GM12878 (cell line): Measurements from ENCODE around the gene GANAB. TPM values are rescaled to one million over a fixed set of nuclear protein-coding genes. Genes with fewer than 3 reads are reported as not detected.

Experiments used
- MLLT1 ChIP-seq: fragments of 450-650 bp; IDR thresholded peaks from 2 replicates; pipeline ENCODE4 v1.6.1; 2016; ENCODE audit warnings: mild to moderate bottlenecking
- NKRF ChIP-seq: fragments of 450-650 bp; conservative IDR thresholded peaks from 2 replicates; pipeline ENCODE4 v1.6.1; 2017; ENCODE audit warnings: mild to moderate bottlenecking, moderate library complexity
- NR2F1 ChIP-seq: fragments of 450-650 bp; conservative IDR thresholded peaks from 2 replicates; pipeline ENCODE4 v1.6.1; 2017; ENCODE audit warnings: mild to moderate bottlenecking
- POLR2AphosphoS2 ChIP-seq: IDR thresholded peaks from 2 replicates; pipeline ENCODE4 v1.6.1; 2011; ENCODE audit warnings: low read depth, mild to moderate bottlenecking, low read length, improper control_type of control experiment, moderate library complexity
- SREBF1 ChIP-seq: IDR thresholded peaks from 2 replicates; pipeline ENCODE4 v1.6.1; 2012; ENCODE audit warnings: mild to moderate bottlenecking, low read length
- ZBED1 ChIP-seq: IDR thresholded peaks from 2 replicates; pipeline ENCODE4 v1.6.1; 2016; ENCODE audit warnings: borderline replicate concordance
- polyA plus RNA-seq, 11 experiments: library from polyadenylated mRNA; depleted of rRNA in 4 of 11; unstranded in 6 of 11; stranded (reverse) in 5 of 11; fragments of >200 nt; fragmentation: Nextera tagmentation in 4 of 11; fragmentation: Illumina TruSeq in 1 of 11; extraction: Ambion mirVana in 4 of 11; extraction: Trizol in 1 of 11; gene quantifications; 1 replicate in 1 of 11; 2 replicates in 10 of 11; pipeline versions ENCODE4 v1.2.1 to v1.2.3, GENCODE V29; 2011 to 2016; ENCODE audit warnings: inconsistent platforms in 2 of 11, missing spikeins in 2 of 11, low read depth in 1 of 11
- total RNA-seq, 4 experiments: library from RNA; depleted of rRNA in 3 of 4; stranded (reverse); fragments of >200 nt in 3 of 4; fragmentation: Illumina TruSeq in 1 of 4; extraction: Trizol in 1 of 4; gene quantifications; 2 replicates each; pipeline versions ENCODE4 v1.2.1 to v1.2.3, GENCODE V29; 2013 to 2021

The GANAB gene
- total and polyA plus RNA-seq, 10 of the 15 experiments (the other 5 are each of a cell fraction or from before 2014, with no cell fraction given), result 4.5 to 175 (median 102) TPM

- TF ChIP-seq MLLT1, result no peak
- TF ChIP-seq ZBED1, result no peak
- no peak for TF ChIP-seq SREBF1
- TF ChIP-seq NKRF, result peak; percentile 49; the same call in 1 of the 2 replicates
- TF ChIP-seq NR2F1, result peak; percentile 48; the same call in 1 of the 2 replicates
- TF ChIP-seq POLR2AphosphoS2, result no peak
- TF ChIP-seq, all 136 proteins: peak for 34
These were observed 33.8 kb downstream of the GANAB start, which contains the start of the genes EML3 and ROM1 (continued) for GRCh38 chr11:62612366-62613290.
